ENCODE results near the gene ADAMTS13. TPM values are rescaled to one million over a fixed set of nuclear protein-coding genes. Genes with fewer than 3 reads are reported as not detected.
A peak's percentile ranks its signal among the peaks of the same experiment; 100 is the strongest.

The ADAMTS13 gene
- total and polyA plus RNA-seq, 2 donors (not counting 3 experiments of a cell fraction or from before 2014, with no cell fraction given), result 1.5 to 2.5 TPM

- Histone ChIP-seq H4K20me1 (replicated peaks; ENCODE audit: control insufficient read depth, extremely low read depth, insufficient read depth, low read length) (no peaks in the 10 kb centered on the region), H3K79me2 (ENCODE audit: control insufficient read depth, insufficient read depth, low read length) (peaks cover 8% of the 10 kb centered on the region), H3K4me3 (replicated peaks in 1 of 3; ENCODE audit: insufficient read depth in 1 of 3, low read depth in 1 of 3, low read length in 3 of 3) (no peak overlapping the region), H3K36me3 (ENCODE audit: control insufficient read depth in 2 of 2, extremely low read depth in 1 of 2, insufficient read depth in 2 of 2, low read length in 2 of 2) (peaks cover 3 to 31% of the 10 kb centered on the region in 2 experiments), H3K27me3 (ENCODE audit: control insufficient read depth in 2 of 2, insufficient read depth in 2 of 2, low read length in 2 of 2) (no peaks in the 10 kb centered on the region), H3K4me2 (ENCODE audit: insufficient read depth, low read length) (peak overlapping the region; percentile 48), H3K9ac (replicated peaks; ENCODE audit: extremely low read depth, insufficient read depth, low read length) (peak overlapping the region; percentile 84), H3K4me1 (ENCODE audit: control insufficient read depth, extremely low read depth, insufficient read depth, low read length) (peaks cover 6% of the 10 kb centered on the region), H2AFZ (ENCODE audit: low read depth, low read length) (no peak overlapping the region), H3K9me3 (replicated peaks; ENCODE audit: control insufficient read depth, insufficient read depth, low read length) (no peaks in the 10 kb centered on the region), H3K9me1 (replicated peaks; ENCODE audit: control insufficient read depth, extremely low read depth, insufficient read depth, low read length) (no peaks in the 10 kb centered on the region), H3K27ac (ENCODE audit: insufficient read depth, low read depth, low read length) (no peak overlapping the region)
- ChIA-PET POLR2A (interaction anchor here (2.7 kb wide), 1 partner anchor 18 kb away, joined by 8 read pairs; the partner anchor contains the start of gene CACFD1), CTCF (interaction anchor here (2.0 kb wide), 1 partner anchor 9 kb away, joined by 6 read pairs; no protein-coding TSS in a partner anchor)
- FAIRE-seq (no peak), DNase-seq (ENCODE audit: low read depth, low spot score) (no peak)
- dilution Hi-C loops (cut with MboI; ENCODE audit: extremely low pct_ligation_motif_present, low sequenced_read_pairs), result no loop called here
- intact Hi-C loops (cut with micrococcal nuclease), result no loop called here
- TF ChIP-seq POLR2A (IDR thresholded peaks at IDR 0.05; ENCODE audit: low read depth, low read length), result no peak
- TF ChIP-seq FOS (IDR thresholded peaks at IDR 0.05; ENCODE audit: borderline replicate concordance, insufficient read depth, low read length), result no peak
- TF ChIP-seq MAX (IDR thresholded peaks at IDR 0.05; ENCODE audit: insufficient read depth, insufficient read length), result no peak
- TF ChIP-seq POLR2AphosphoS5 (IDR thresholded peaks at IDR 0.05; ENCODE audit: insufficient read depth, low read depth, low read length), result no peak
- TF ChIP-seq CTCF (IDR thresholded peaks at IDR 0.05; ENCODE audit: extremely low read depth in 1 of 2, insufficient read depth in 1 of 2, low read depth in 1 of 2, low read length in 2 of 2), result no peak
- TF ChIP-seq MYC (IDR thresholded peaks at IDR 0.05; ENCODE audit: low read depth, low read length), result no peak
- no TSS peak for BruUV-seq (replicated peaks)
These were observed 55.3 kb downstream of the ADAMTS13 start for GRCh38 chr9:133477461-133477860.

Data from endothelial cell of umbilical vein (primary cell).